ENCODE data around the gene TMEM255B.

The TMEM255B gene

DNA sequence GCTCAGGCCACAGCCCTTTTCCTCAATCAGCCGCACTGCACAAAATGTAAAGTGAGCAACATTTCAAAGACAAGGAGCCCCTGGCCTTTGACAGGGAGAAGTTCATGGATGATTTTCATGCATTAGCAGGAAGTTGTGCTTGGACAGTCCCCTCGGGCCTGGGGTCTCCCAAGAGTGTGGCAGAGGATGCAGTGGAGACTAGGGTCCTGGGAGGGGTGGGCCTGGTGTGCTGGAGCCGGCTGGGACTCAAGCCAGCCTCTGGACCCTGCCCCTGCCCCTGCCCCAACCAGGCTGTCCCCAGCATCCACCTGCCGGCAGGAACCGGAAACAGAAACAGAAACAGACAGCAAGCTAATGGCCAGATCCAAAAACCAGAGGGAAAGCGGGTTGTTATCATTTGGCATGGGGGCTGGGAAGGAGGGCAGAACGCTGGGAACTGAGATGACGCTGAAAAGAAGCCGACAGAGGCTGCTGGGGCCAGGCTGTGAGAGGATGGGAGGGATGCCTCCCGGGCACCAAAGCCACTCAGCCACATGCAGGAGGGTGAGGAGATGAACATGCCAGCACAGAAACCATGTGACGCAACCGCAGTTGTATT lies 102.5 kb downstream of the TMEM255B start:
- DNase-seq (ENCODE audit: low spot score) = no peak

DNA sequence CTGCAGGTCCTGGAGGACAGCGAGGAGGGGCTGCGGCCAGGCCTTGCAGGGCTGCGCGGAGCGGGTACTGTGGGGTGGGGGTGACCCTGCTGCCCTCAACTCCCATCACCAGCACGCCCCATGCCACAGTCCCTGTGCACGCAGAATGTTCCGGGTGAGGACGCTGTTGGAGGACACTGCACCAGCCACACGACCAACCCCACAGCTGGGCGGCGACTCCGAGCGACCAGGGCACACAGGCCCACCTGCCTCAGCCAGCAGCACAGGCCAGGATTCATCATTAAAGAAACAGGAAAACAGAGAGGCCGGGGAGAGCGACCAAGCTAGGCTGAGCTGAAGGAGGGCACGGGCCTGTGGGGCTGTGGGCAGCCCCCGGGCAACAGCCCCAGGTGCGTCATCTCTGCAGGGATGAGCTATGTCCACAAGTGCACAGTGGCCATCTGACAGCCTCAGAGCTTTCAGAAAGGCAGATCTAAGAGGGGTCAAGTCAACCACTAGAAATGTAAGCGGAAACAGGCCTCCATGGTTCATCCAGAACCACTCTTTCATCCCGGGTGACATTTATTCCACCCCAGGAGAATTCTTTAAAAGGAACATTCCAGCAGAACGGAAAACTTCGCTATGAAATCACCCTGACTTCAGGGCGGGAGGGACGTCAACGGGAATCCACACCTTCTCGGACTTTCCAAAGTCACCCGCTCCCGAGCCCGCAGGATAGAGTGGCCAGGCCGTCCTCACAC lies 103.3 kb downstream of the TMEM255B start:
- DNase-seq (ENCODE audit: low spot score) = no peak

DNA sequence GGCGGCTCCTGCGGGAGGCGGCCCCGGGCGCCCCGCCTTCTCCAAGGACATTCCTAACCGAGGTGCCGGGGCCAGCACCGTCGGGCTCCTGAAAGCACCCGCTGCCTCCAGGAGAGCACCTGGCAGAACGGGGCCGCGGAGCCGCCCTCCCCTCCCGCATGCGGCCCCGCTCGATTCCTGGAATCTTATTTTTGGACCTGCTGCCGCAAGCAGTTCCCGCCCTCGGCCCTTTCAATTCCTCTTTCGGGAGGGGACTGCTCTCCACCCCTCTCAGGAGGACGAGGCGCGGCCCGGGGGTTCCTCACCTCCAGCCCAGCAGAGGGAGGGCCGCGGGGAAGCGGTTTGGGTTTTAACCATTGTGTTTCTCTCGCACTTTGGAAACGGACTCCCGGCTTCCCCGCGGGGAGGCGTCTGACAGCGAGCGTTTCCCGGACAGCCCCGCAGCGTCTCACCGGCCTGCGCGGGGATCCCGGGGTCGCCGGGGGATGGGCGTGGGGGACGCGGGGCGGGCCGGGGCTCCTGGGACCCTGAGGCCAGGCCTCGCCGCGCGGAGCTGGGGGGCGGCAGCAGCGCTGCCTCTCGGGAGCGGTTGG lies 104.0 kb downstream of the TMEM255B start:
- DNase-seq (ENCODE audit: low spot score) = peak; percentile 66

DNA sequence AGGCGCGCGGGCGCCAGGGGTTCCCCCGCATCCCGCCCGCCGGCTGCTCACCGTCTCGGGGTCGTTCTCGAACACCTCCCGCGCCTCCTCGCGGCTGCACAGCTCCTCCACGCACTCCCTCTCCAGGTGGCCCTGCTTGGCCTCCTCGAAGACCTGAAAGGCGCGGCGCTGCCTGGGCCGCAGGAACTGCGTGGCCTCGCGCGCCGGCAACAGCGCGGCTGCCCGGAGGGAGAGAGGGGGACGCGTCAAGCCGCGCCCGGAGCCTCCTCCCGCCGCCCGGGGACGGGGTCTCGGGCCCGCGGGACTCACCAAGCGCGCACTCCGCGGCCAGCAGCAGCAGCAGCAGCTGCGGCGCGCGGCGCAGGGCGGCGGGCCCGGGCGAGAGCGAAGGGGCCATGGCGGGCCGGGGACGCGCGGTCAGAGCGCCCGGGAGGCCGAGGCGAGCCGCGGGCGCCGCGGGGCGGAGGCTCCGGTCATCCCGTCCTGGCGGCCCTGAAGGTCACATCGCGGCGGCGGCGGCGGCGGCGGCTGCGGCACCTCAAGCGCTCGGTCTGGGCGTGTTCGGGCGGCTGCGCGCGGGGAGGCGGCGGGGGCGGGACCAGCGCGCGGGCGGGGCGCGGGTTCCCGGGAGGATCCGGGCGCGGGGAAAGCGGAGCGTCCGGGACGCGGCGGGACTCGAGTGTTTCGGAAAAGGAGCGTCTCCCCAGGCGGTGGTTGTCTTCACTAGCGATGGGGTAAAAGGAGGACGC lies 104.7 kb downstream of the TMEM255B start, which contains the start of gene GAS6:
GAS6 (minus strand) TSS at position 553 of the 749 bp plus-strand sequence; CDS start at position 397, 156 bp downstream.
- DNase-seq (ENCODE audit: low spot score) = peak; percentile 91

DNA sequence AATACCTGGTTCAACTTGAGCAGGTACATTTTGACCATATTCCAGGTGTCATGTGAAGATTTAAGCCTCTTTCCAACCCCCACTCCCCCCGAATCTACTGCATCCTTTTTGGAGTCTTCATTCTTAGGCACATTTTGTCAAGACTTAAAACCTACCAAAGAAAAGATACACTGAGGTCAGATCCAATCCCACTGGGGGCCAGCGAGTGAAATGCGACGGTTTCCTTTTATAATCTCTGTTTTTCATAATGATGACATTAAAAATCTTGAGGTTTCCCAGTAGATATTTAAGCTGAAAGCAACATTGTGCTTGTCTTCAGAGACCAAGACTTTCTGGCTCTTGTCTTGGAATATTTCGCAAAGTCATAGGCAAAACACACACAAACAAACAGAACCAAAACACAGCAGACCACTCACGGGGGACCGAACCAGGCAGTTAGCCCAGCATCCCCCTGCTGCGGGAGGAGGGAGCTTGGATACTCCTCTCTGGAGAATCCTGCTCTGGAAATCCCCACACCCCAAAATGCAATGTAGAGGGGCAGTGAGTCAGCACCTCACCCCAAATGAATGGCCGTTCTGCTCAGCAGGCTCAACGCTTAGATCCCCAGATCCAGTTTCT lies 105.4 kb downstream of the TMEM255B start:
- DNase-seq (ENCODE audit: low spot score) = peak; percentile 70

DNA sequence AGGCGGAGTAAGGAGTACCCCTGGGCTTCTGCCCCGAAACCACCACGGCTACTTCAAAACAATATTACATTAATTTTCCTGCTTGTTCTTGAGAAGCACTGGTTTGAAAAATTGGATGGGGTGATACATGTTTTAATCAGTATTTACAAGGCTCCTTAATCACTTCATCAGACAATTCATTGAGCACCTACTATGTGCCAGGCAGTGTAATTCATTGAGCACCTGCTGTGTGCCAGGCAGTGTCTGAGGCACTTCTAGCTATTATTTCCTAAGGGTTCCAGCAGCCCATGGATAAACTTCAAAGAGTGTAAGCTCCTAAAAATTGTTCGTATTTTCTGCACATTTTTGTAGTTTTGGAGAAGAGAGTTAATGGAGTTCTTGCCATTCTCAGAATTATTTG lies 106.4 kb downstream of the TMEM255B start:
- DNase-seq (ENCODE audit: low spot score) = no peak

Data from AG08396 (cell line).